ENCODE data around the gene KDM4F. TPM values are rescaled to one million over a fixed set of nuclear protein-coding genes. Genes with fewer than 3 reads are reported as not detected.
"Not testable (repeated sequence)": the region's sequence is repeated elsewhere in the genome, so short reads cannot be mapped to it uniquely, and the experiment has no call there.

KDM4F gene
- not detected for polyA plus RNA-seq (2012; ENCODE audit: insufficient read depth, insufficient read length, low read depth)

GRCh38 chr11:95049122-95049521 is at the start of gene KDM4F:
KDM4F (plus strand) TSS chr11:95049422.
- not testable (repeated sequence) for H3K4me1 ChIP-seq; H3K4me3 ChIP-seq (ENCODE audit: low read depth, low read length); H3K36me3 ChIP-seq; DNase-seq; H3K9me3 ChIP-seq; H3K27me3 ChIP-seq

GRCh38 chr11:95003716-95004115 is 45.5 kb upstream of the KDM4F start:
- no peak overlapping the region for H3K4me3 ChIP-seq (ENCODE audit: low read depth, low read length)
- no peaks in the 10 kb centered on the region for H3K27me3 ChIP-seq
- H3K36me3 ChIP-seq, result no peaks in the 10 kb centered on the region
- H3K4me1 ChIP-seq, result no peaks in the 10 kb centered on the region; the same call in 1 of the 2 replicates
- TF ChIP-seq CTCF (IDR thresholded peaks at IDR 0.05; ENCODE audit: low read depth, low read length), result no peak
- no peak for DNase-seq
- H3K9me3 ChIP-seq, result no peaks in the 10 kb centered on the region

- no peak for TF ChIP-seq CTCF (IDR thresholded peaks at IDR 0.05; ENCODE audit: low read depth, low read length)
- Histone ChIP-seq H3K9me3 (no peaks in the 10 kb centered on the region), H3K36me3 (no peaks in the 10 kb centered on the region), H3K27me3 (no peaks in the 10 kb centered on the region), H3K4me3 (ENCODE audit: low read depth, low read length) (no peak overlapping the region), H3K4me1 (no peaks in the 10 kb centered on the region; the same call in 1 of the 2 replicates)
- DNase-seq, result no peak
These were observed 43.6 kb upstream of the KDM4F start for GRCh38 chr11:95005642-95006041.

GRCh38 chr11:95011376-95011775 is 37.8 kb upstream of the KDM4F start:
- no peaks in the 10 kb centered on the region for H3K9me3 ChIP-seq
- no peaks in the 10 kb centered on the region for H3K36me3 ChIP-seq
- DNase-seq, result no peak
- no peak overlapping the region for H3K4me3 ChIP-seq (ENCODE audit: low read depth, low read length)
- no peaks in the 10 kb centered on the region; the same call in 1 of the 2 replicates for H3K4me1 ChIP-seq
- no peak for TF ChIP-seq CTCF (IDR thresholded peaks at IDR 0.05; ENCODE audit: low read depth, low read length)
- H3K27me3 ChIP-seq, result no peaks in the 10 kb centered on the region

GRCh38 chr11:95014184-95014821 is 34.9 kb upstream of the KDM4F start:
- DNase-seq, result no peak

GRCh38 chr11:95016139-95016538 is 33.1 kb upstream of the KDM4F start:
- H3K9me3 ChIP-seq, result no peaks in the 10 kb centered on the region
- no peak overlapping the region for H3K4me3 ChIP-seq (ENCODE audit: low read depth, low read length)
- no peaks in the 10 kb centered on the region for H3K4me1 ChIP-seq
- TF ChIP-seq CTCF (IDR thresholded peaks at IDR 0.05; ENCODE audit: low read depth, low read length), result no peak
- no peak for DNase-seq
- no peaks in the 10 kb centered on the region for H3K27me3 ChIP-seq
- H3K36me3 ChIP-seq, result no peaks in the 10 kb centered on the region

More at GRCh38 chr11:95014184-95014821, 34.9 kb upstream of the KDM4F start:
- no peaks in the 10 kb centered on the region for H3K9me3 ChIP-seq
- H3K27me3 ChIP-seq, result no peaks in the 10 kb centered on the region
- no peaks in the 10 kb centered on the region for H3K36me3 ChIP-seq
- no peak for TF ChIP-seq CTCF (IDR thresholded peaks at IDR 0.05; ENCODE audit: low read depth, low read length)
- H3K4me3 ChIP-seq (ENCODE audit: low read depth, low read length), result no peak overlapping the region
- H3K4me1 ChIP-seq, result no peaks in the 10 kb centered on the region

GRCh38 chr11:95021468-95021867 is 27.8 kb upstream of the KDM4F start:
- H3K4me1 ChIP-seq; H3K4me3 ChIP-seq (ENCODE audit: low read depth, low read length); DNase-seq; H3K27me3 ChIP-seq; H3K36me3 ChIP-seq; H3K9me3 ChIP-seq: not testable (repeated sequence)
